Measurements from ENCODE around the gene FNTB. TPM values are rescaled to one million over a fixed set of nuclear protein-coding genes. Genes with fewer than 3 reads are reported as not detected.

FNTB gene
- total and polyA plus RNA-seq, 2 of the 8 experiments (the other 6 are each of a cell fraction or from before 2014, with no cell fraction given): 16.0 to 20.7 TPM

DNA sequence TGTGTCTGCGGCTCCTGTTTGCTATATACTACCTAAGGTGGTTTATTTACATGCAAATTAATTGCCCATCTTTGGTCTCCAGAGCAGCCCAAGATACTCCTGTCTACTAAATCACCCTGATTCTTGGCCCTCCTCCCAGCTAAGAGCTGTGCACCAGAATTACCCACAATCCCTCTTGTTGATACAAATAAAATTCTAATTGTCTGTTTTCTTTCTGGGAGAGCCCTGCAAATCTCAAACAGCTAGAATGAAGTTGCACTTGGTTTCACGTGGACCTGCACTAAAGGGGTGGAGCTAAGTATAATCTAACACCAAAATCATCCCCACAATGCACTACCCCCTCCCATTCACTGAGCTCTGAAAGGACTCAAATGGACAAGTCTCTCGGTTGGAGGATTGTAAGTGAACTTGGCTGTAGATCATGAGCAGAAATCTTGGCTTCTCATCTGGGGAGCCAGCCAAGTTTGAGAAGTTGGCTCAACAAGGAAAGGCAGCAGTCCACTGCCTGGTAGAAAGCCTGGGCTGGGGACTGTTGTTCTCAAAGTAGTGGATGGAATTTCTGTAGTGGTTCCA, 109.0 kb downstream of the FNTB start (continued):
- TF ChIP-seq, protein P1, sequence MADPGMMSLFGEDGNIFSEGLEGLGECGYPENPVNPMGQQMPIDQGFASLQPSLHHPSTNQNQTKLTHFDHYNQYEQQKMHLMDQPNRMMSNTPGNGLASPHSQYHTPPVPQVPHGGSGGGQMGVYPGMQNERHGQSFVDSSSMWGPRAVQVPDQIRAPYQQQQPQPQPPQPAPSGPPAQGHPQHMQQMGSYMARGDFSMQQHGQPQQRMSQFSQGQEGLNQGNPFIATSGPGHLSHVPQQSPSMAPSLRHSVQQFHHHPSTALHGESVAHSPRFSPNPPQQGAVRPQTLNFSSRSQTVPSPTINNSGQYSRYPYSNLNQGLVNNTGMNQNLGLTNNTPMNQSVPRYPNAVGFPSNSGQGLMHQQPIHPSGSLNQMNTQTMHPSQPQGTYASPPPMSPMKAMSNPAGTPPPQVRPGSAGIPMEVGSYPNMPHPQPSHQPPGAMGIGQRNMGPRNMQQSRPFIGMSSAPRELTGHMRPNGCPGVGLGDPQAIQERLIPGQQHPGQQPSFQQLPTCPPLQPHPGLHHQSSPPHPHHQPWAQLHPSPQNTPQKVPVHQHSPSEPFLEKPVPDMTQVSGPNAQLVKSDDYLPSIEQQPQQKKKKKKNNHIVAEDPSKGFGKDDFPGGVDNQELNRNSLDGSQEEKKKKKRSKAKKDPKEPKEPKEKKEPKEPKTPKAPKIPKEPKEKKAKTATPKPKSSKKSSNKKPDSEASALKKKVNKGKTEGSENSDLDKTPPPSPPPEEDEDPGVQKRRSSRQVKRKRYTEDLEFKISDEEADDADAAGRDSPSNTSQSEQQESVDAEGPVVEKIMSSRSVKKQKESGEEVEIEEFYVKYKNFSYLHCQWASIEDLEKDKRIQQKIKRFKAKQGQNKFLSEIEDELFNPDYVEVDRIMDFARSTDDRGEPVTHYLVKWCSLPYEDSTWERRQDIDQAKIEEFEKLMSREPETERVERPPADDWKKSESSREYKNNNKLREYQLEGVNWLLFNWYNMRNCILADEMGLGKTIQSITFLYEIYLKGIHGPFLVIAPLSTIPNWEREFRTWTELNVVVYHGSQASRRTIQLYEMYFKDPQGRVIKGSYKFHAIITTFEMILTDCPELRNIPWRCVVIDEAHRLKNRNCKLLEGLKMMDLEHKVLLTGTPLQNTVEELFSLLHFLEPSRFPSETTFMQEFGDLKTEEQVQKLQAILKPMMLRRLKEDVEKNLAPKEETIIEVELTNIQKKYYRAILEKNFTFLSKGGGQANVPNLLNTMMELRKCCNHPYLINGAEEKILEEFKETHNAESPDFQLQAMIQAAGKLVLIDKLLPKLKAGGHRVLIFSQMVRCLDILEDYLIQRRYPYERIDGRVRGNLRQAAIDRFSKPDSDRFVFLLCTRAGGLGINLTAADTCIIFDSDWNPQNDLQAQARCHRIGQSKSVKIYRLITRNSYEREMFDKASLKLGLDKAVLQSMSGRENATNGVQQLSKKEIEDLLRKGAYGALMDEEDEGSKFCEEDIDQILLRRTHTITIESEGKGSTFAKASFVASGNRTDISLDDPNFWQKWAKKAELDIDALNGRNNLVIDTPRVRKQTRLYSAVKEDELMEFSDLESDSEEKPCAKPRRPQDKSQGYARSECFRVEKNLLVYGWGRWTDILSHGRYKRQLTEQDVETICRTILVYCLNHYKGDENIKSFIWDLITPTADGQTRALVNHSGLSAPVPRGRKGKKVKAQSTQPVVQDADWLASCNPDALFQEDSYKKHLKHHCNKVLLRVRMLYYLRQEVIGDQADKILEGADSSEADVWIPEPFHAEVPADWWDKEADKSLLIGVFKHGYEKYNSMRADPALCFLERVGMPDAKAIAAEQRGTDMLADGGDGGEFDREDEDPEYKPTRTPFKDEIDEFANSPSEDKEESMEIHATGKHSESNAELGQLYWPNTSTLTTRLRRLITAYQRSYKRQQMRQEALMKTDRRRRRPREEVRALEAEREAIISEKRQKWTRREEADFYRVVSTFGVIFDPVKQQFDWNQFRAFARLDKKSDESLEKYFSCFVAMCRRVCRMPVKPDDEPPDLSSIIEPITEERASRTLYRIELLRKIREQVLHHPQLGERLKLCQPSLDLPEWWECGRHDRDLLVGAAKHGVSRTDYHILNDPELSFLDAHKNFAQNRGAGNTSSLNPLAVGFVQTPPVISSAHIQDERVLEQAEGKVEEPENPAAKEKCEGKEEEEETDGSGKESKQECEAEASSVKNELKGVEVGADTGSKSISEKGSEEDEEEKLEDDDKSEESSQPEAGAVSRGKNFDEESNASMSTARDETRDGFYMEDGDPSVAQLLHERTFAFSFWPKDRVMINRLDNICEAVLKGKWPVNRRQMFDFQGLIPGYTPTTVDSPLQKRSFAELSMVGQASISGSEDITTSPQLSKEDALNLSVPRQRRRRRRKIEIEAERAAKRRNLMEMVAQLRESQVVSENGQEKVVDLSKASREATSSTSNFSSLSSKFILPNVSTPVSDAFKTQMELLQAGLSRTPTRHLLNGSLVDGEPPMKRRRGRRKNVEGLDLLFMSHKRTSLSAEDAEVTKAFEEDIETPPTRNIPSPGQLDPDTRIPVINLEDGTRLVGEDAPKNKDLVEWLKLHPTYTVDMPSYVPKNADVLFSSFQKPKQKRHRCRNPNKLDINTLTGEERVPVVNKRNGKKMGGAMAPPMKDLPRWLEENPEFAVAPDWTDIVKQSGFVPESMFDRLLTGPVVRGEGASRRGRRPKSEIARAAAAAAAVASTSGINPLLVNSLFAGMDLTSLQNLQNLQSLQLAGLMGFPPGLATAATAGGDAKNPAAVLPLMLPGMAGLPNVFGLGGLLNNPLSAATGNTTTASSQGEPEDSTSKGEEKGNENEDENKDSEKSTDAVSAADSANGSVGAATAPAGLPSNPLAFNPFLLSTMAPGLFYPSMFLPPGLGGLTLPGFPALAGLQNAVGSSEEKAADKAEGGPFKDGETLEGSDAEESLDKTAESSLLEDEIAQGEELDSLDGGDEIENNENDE (IDR thresholded peaks at IDR 0.05; ENCODE audit: insufficient replicate concordance, low read length): no peak
- no peak for TF ChIP-seq EGR1 (IDR thresholded peaks at IDR 0.05; ENCODE audit: borderline replicate concordance, low read depth, low read length)
- TF ChIP-seq EP300 (IDR thresholded peaks at IDR 0.05; ENCODE audit: borderline replicate concordance in 1 of 2, low read depth in 2 of 2, low read length in 2 of 2): no peak
- TF ChIP-seq KDM5A (IDR thresholded peaks at IDR 0.05; ENCODE audit: low read length): no peak
- no peak for TF ChIP-seq HDAC6 (IDR thresholded peaks at IDR 0.05; ENCODE audit: low read depth, low read length)
- no peak for TF ChIP-seq BCL11A (IDR thresholded peaks at IDR 0.05; ENCODE audit: low read depth in 2 of 2, low read length in 2 of 2)
- no peak for TF ChIP-seq JUN (IDR thresholded peaks at IDR 0.05; ENCODE audit: low read depth, low read length)
- TF ChIP-seq SUZ12 (IDR thresholded peaks at IDR 0.05; ENCODE audit: low read length): no peak
- TF ChIP-seq, protein P2, sequence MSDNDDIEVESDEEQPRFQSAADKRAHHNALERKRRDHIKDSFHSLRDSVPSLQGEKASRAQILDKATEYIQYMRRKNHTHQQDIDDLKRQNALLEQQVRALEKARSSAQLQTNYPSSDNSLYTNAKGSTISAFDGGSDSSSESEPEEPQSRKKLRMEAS (IDR thresholded peaks at IDR 0.05): no peak
